GM12878 (cell line): ENCODE data around the gene CTSO. TPM values are rescaled to one million over a fixed set of nuclear protein-coding genes. Genes with fewer than 3 reads are reported as not detected.

Source experiments
- ATAC-seq: fragments of 200-7000 bp; cut with Tn5 transposase; 3 replicates; pipeline ENCODE4 v1.9.1; 2020; ENCODE audit warnings: mild to moderate bottlenecking, moderate library complexity
- BruUV-seq: library from RNA; stranded (reverse); fragments of 400-500 nt; replicated peaks from 2 replicates; lab custom pipeline; 2021; lab: Mats Ljungman, UMichigan
- CTCF ChIA-PET: fragments of 300-600 bp; sonication (Branson Sonifier 250); formaldehyde crosslinking; extraction: SDS; loops from one replicate; lab custom pipeline; 2021; ENCODE audit warnings: inconsistent platforms; lab: Yijun Ruan, JAX
- POLR2A ChIA-PET: fragments of 350-600 bp; formaldehyde crosslinking; extraction: SDS; loops from one replicate; lab custom pipeline; 2021; ENCODE audit warnings: inconsistent platforms; lab: Charles Lee
- RAD21 ChIA-PET: fragments of 300-600 bp; sonication (Branson Sonifier 250); formaldehyde crosslinking; loops from one replicate; lab custom pipeline; 2023; ENCODE audit warnings: antibody characterized with exemption; ENCODE audit not compliant: unreplicated experiment; lab: Charles Lee
- SMC1A ChIA-PET: fragments of 300-600 bp; sonication (Branson Sonifier 250); formaldehyde crosslinking; loops from one replicate; lab custom pipeline; 2023; ENCODE audit not compliant: unreplicated experiment, uncharacterized antibody; lab: Charles Lee
- DNase-seq: peaks from one replicate; pipeline ENCODE4 v3.0.0-alpha.2; 2011; ENCODE audit warnings: low read depth, low spot score
- FAIRE-seq: peaks from 3 replicates; lab custom pipeline; 2011; peaks lifted over from hg19 to GRCh38; lab: Jason Lieb, UNC
- H2AFZ ChIP-seq: 2 replicates; pipeline ENCODE4 v1.6.0; 2011; ENCODE audit warnings: low read depth, low read length, control low read depth; ENCODE audit not compliant: control insufficient read depth
- H3K27ac ChIP-seq: 2 replicates; pipeline ENCODE4 v1.5.1; 2011; ENCODE audit warnings: control low read depth; ENCODE audit not compliant: control insufficient read depth, insufficient read depth
- H3K27me3 ChIP-seq, 2 experiments: replicated peaks in 1 of 2; 2 replicates each; pipeline versions ENCODE4 v1.6.0 to v1.6.1; 2011; ENCODE audit warnings: low read length in 1 of 2; ENCODE audit not compliant: control insufficient read depth in 2 of 2, insufficient read depth in 2 of 2
- H3K36me3 ChIP-seq, 2 experiments: 2 replicates each; pipeline ENCODE4 v1.5.1; 2011; ENCODE audit warnings: low read length in 1 of 2; ENCODE audit not compliant: control insufficient read depth in 2 of 2, insufficient read depth in 2 of 2
- H3K4me1 ChIP-seq: 2 replicates; pipeline ENCODE4 v1.6.1; 2011; ENCODE audit warnings: mild to moderate bottlenecking, low read length, moderate library complexity, mixed read lengths; ENCODE audit not compliant: control insufficient read depth, insufficient read depth
- H3K4me2 ChIP-seq: 2 replicates; pipeline ENCODE4 v1.6.0; 2011; ENCODE audit warnings: control low read depth; ENCODE audit not compliant: control insufficient read depth, insufficient read depth
- H3K4me3 ChIP-seq: fragments of 200-600 bp; sonication (generic); 2 replicates; pipeline ENCODE4 v1.5.1; 2016
- H3K79me2 ChIP-seq: 2 replicates; pipeline ENCODE4 v1.6.0; 2011; ENCODE audit warnings: low read length; ENCODE audit not compliant: control insufficient read depth, insufficient read depth
- H3K9ac ChIP-seq: 2 replicates; pipeline ENCODE4 v1.8.0; 2011; ENCODE audit warnings: low read length, control low read depth, mixed read lengths; ENCODE audit not compliant: control insufficient read depth, insufficient read depth
- H3K9me3 ChIP-seq: replicated peaks from 3 replicates; pipeline ENCODE4 v1.5.1; 2011; ENCODE audit warnings: mild to moderate bottlenecking, low read length; ENCODE audit not compliant: control insufficient read depth, insufficient read depth
- H4K20me1 ChIP-seq: 2 replicates; pipeline ENCODE4 v1.6.0; 2011; ENCODE audit not compliant: control insufficient read depth, insufficient read depth
- HDAC6 ChIP-seq: fragments of 200-600 bp; sonication (generic); IDR thresholded peaks from one replicate; pipeline ENCODE4 v1.8.0; 2017; ENCODE audit warnings: antibody characterized with exemption; ENCODE audit not compliant: unreplicated experiment
- HDGF ChIP-seq: fragments of 450-650 bp; IDR thresholded peaks from 2 replicates; pipeline ENCODE4 v1.6.1; 2016; ENCODE audit warnings: antibody characterized with exemption
- IRF4 ChIP-seq: IDR thresholded peaks from 2 replicates; pipeline ENCODE4 v1.6.1; 2011; ENCODE audit warnings: low read depth, low read length
- KDM1A ChIP-seq: fragments of 200-600 bp; sonication (generic); IDR thresholded peaks from 2 replicates; pipeline ENCODE4 v1.6.1; 2016; ENCODE audit warnings: borderline replicate concordance
- MTA3 ChIP-seq: IDR thresholded peaks from 2 replicates; pipeline ENCODE4 v1.6.1; 2012; ENCODE audit warnings: low read length, inconsistent platforms, borderline replicate concordance
- NFYA ChIP-seq: IDR thresholded peaks from 2 replicates; pipeline ENCODE4 v1.6.1; 2011; ENCODE audit warnings: low read depth, mild to moderate bottlenecking, low read length, improper control_type of control experiment, borderline replicate concordance
- RUNX3 ChIP-seq: IDR thresholded peaks from 2 replicates; pipeline ENCODE4 v1.6.1; 2012; ENCODE audit warnings: low read length, inconsistent platforms
- SMARCA5 ChIP-seq: fragments of 450-650 bp; IDR thresholded peaks from 2 replicates; pipeline ENCODE4 v1.6.1; 2017; ENCODE audit warnings: mild to moderate bottlenecking
- SMC3 ChIP-seq: IDR thresholded peaks from 2 replicates; pipeline ENCODE4 v1.6.1; 2011; ENCODE audit warnings: low read length, improper control_type of control experiment, borderline replicate concordance
- SREBF2 ChIP-seq: IDR thresholded peaks from 2 replicates; pipeline ENCODE4 v1.6.1; 2012; ENCODE audit warnings: mild to moderate bottlenecking, low read length
- WRNIP1 ChIP-seq: IDR thresholded peaks from 2 replicates; pipeline ENCODE4 v1.6.1; 2011; ENCODE audit warnings: low read depth, low read length, improper control_type of control experiment, borderline replicate concordance
- ZBED1 ChIP-seq: IDR thresholded peaks from 2 replicates; pipeline ENCODE4 v1.6.1; 2016; ENCODE audit warnings: borderline replicate concordance
- ZNF274 ChIP-seq: IDR thresholded peaks from one replicate; pipeline ENCODE4 v1.8.0; 2011; ENCODE audit not compliant: insufficient read length, insufficient read depth
- WGBS: methylation state at CpG from one replicate; pipeline ENCODE4 v1.1.6; 2016; ENCODE audit warnings: low lambda C conversion rate; ENCODE audit not compliant: insufficient replicate concordance, insufficient coverage; ENCODE audit errors: missing lambda C conversion rate; 5-methylcytosine and 5-hydroxymethylcytosine counted together
- in situ Hi-C: fragments of 300-500 bp; cut with MboI; formaldehyde crosslinking; loops from 9 replicates; pipeline ENCODE4 v1.14.3; 2018; ENCODE audit warnings: mixed read lengths
- intact Hi-C: fragments of 100-400 bp; cut with micrococcal nuclease; formaldehyde crosslinking; loops from one replicate; pipeline ENCODE4 v1.14.2; 2022; ENCODE audit not compliant: unreplicated experiment
- polyA plus RNA-seq, 11 experiments: library from polyadenylated mRNA; depleted of rRNA in 4 of 11; unstranded in 6 of 11; stranded (reverse) in 5 of 11; fragments of >200 nt; fragmentation: Nextera tagmentation in 4 of 11; fragmentation: Illumina TruSeq in 1 of 11; extraction: Ambion mirVana in 4 of 11; extraction: Trizol in 1 of 11; gene quantifications; 1 replicate in 1 of 11; 2 replicates in 10 of 11; pipeline versions ENCODE4 v1.2.1 to v1.2.3, GENCODE V29; 2011 to 2016; ENCODE audit warnings: inconsistent platforms in 2 of 11, missing spikeins in 2 of 11, low read depth in 1 of 11
- total RNA-seq, 4 experiments: library from RNA; depleted of rRNA in 3 of 4; stranded (reverse); fragments of >200 nt in 3 of 4; fragmentation: Illumina TruSeq in 1 of 4; extraction: Trizol in 1 of 4; gene quantifications; 2 replicates each; pipeline versions ENCODE4 v1.2.1 to v1.2.3, GENCODE V29; 2013 to 2021
- TF ChIP-seq, protein P1 (sequence below): fragments of 450-650 bp; IDR thresholded peaks from 2 replicates; pipeline ENCODE4 v1.6.1; 2017; ENCODE audit warnings: mild to moderate bottlenecking, low read depth, inconsistent platforms; ENCODE audit not compliant: poor library complexity, severe bottlenecking
- TF ChIP-seq, protein P2 (sequence below): IDR thresholded peaks from 2 replicates; pipeline ENCODE4 v1.6.1; 2012; ENCODE audit warnings: low read depth, low read length, improper control_type of control experiment
- TF ChIP-seq, protein P3 (sequence below): fragments of 450-650 bp; IDR thresholded peaks from 2 replicates; pipeline ENCODE4 v1.6.1; 2014; ENCODE audit warnings: mild to moderate bottlenecking

Gene CTSO
- total and polyA plus RNA-seq, 10 of the 15 experiments (the other 5 are each of a cell fraction or from before 2014, with no cell fraction given), result 3.9 to 9.7 (median 7.0) TPM

DNA sequence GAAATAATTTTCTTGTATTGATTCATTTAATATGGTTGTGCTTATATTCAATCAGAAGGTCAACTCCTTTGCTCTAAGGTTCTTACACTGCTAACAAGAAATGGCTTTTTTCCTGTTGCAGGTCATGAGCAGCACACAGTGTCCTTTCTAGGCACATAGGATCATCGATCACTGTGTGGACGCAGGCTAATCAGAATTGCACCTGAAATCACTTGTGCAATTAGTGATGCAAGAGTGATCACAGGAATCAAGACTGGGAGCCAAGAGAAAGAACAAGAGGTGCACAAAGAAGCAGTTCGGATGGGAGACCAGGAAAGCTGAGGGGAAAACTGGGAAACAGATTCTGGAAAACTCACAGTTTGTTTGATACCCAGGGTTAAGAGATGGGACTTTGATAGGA lies 29.0 kb downstream of the CTSO start (continued):
- no peak for TF ChIP-seq IRF4

DNA sequence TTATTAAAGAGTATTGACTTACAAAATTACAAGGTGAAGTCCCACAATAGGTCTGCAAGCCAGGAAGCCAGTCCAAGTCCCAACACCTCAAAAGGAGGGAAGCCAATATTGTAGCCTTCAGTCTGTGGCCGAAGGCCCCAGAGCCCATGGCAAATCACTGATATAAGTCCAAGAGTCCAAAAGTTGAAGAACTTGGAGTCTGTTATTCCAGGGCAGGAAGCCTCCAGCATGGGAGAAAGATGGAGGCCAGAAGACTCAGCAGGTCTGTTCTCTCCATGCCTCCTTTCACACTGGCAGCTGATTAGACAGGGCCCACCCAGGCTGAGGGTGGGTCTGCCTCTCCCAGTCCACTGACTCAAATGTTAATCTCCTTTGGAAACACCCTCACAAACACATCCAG lies 32.1 kb downstream of the CTSO start:
- Histone ChIP-seq H3K9me3 (no peaks in the 10 kb centered on the region), H3K27ac (no peak overlapping the region), H3K4me3 (no peak overlapping the region), H2AFZ (no peak overlapping the region), H3K4me2 (no peak overlapping the region), H3K27me3 (no peaks in the 10 kb centered on the region), H3K36me3 (no peaks in the 10 kb centered on the region), H3K9ac (no peak overlapping the region), H3K79me2 (no peaks in the 10 kb centered on the region), H3K4me1 (no peaks in the 10 kb centered on the region), H4K20me1 (no peaks in the 10 kb centered on the region)
- FAIRE-seq, result no peak
- ChIA-PET POLR2A (no interaction called here), RAD21 (no interaction called here), CTCF (no interaction called here), SMC1A (interaction anchor here (0.5 to 1.4 kb wide), 3 partner anchors 14 to 84 kb away, joined by 3 to 5 read pairs (median 3); no protein-coding TSS in a partner anchor)
- DNase-seq, result no peak
- in situ Hi-C loops (no loop called here), intact Hi-C loops (loop anchor here (10.0 kb wide), 1 partner anchor 737 kb away; no protein-coding TSS in a partner anchor)
- no peak for ATAC-seq
- TF ChIP-seq, protein P1, sequence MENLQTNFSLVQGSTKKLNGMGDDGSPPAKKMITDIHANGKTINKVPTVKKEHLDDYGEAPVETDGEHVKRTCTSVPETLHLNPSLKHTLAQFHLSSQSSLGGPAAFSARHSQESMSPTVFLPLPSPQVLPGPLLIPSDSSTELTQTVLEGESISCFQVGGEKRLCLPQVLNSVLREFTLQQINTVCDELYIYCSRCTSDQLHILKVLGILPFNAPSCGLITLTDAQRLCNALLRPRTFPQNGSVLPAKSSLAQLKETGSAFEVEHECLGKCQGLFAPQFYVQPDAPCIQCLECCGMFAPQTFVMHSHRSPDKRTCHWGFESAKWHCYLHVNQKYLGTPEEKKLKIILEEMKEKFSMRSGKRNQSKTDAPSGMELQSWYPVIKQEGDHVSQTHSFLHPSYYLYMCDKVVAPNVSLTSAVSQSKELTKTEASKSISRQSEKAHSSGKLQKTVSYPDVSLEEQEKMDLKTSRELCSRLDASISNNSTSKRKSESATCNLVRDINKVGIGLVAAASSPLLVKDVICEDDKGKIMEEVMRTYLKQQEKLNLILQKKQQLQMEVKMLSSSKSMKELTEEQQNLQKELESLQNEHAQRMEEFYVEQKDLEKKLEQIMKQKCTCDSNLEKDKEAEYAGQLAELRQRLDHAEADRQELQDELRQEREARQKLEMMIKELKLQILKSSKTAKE, result no peak
- TF ChIP-seq WRNIP1, result no peak
- no peak for TF ChIP-seq SREBF2
- TF ChIP-seq, protein P2, sequence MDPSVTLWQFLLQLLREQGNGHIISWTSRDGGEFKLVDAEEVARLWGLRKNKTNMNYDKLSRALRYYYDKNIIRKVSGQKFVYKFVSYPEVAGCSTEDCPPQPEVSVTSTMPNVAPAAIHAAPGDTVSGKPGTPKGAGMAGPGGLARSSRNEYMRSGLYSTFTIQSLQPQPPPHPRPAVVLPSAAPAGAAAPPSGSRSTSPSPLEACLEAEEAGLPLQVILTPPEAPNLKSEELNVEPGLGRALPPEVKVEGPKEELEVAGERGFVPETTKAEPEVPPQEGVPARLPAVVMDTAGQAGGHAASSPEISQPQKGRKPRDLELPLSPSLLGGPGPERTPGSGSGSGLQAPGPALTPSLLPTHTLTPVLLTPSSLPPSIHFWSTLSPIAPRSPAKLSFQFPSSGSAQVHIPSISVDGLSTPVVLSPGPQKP, result no peak
- TF ChIP-seq, protein P3, sequence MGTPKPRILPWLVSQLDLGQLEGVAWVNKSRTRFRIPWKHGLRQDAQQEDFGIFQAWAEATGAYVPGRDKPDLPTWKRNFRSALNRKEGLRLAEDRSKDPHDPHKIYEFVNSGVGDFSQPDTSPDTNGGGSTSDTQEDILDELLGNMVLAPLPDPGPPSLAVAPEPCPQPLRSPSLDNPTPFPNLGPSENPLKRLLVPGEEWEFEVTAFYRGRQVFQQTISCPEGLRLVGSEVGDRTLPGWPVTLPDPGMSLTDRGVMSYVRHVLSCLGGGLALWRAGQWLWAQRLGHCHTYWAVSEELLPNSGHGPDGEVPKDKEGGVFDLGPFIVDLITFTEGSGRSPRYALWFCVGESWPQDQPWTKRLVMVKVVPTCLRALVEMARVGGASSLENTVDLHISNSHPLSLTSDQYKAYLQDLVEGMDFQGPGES, result no peak
- no peak for TF ChIP-seq SMC3
- TF ChIP-seq ZNF274, result no peak
- TF ChIP-seq HDGF, result no peak
- no peak for TF ChIP-seq HDAC6
- no peak for TF ChIP-seq NFYA
- TF ChIP-seq KDM1A, result no peak
- TF ChIP-seq SMARCA5, result no peak
- no peak for TF ChIP-seq RUNX3
- no peak for TF ChIP-seq ZBED1
- no peak for TF ChIP-seq MTA3
- BruUV-seq, result no TSS peak
- 92% methylated on average over 1 of the region's 1 CpG for WGBS
